HEK293T (cell line): ENCODE results near the gene TMC3.

Experiments
- CTCF ChIA-PET: fragments of 350-600 bp; formaldehyde crosslinking; extraction: SDS; loops from one replicate; lab custom pipeline; 2021; ENCODE audit warnings: antibody characterized with exemption, inconsistent platforms; lab: Yijun Ruan, JAX
- POLR2A ChIA-PET: fragments of 350-600 bp; formaldehyde crosslinking; extraction: SDS; loops from one replicate; lab custom pipeline; 2020; ENCODE audit warnings: antibody characterized with exemption, inconsistent platforms; lab: Yijun Ruan, JAX
- DNase-seq: peaks from one replicate; pipeline ENCODE4 v3.0.0; 2012; ENCODE audit warnings: mixed read lengths; ENCODE audit errors: extremely low spot score
- ARNT ChIP-seq: fragments of 450-650 bp; IDR thresholded peaks from 2 replicates; pipeline ENCODE4 v1.6.1; 2017; ENCODE audit warnings: mild to moderate bottlenecking
- BHLHE40 ChIP-seq: fragments of 450-650 bp; IDR thresholded peaks from 2 replicates; pipeline ENCODE4 v1.6.1; 2016; ENCODE audit warnings: mild to moderate bottlenecking, moderate library complexity, borderline replicate concordance
- CTBP1 ChIP-seq: fragments of 450-650 bp; IDR thresholded peaks from 2 replicates; pipeline ENCODE4 v1.6.1; 2016; ENCODE audit warnings: borderline replicate concordance
- ELF4 ChIP-seq: fragments of 450-650 bp; IDR thresholded peaks from 2 replicates; pipeline ENCODE4 v1.6.1; 2017; ENCODE audit warnings: antibody characterized with exemption
- FOXA1 ChIP-seq: fragments of 450-650 bp; IDR thresholded peaks from 2 replicates; pipeline ENCODE4 v1.6.1; 2016; ENCODE audit warnings: mild to moderate bottlenecking
- FOXK2 ChIP-seq: fragments of 450-650 bp; IDR thresholded peaks from 2 replicates; pipeline ENCODE4 v1.6.1; 2016; ENCODE audit warnings: mild to moderate bottlenecking
- FOXM1 ChIP-seq: fragments of 450-650 bp; IDR thresholded peaks from 2 replicates; pipeline ENCODE4 v1.6.1; 2017; ENCODE audit warnings: mild to moderate bottlenecking, borderline replicate concordance
- HDGF ChIP-seq: fragments of 450-650 bp; IDR thresholded peaks from 2 replicates; pipeline ENCODE4 v1.6.1; 2017; ENCODE audit warnings: antibody characterized with exemption, borderline replicate concordance
- L3MBTL2 ChIP-seq: fragments of 450-650 bp; conservative IDR thresholded peaks from 2 replicates; pipeline ENCODE4 v1.6.1; 2016; ENCODE audit warnings: mild to moderate bottlenecking
- LEF1 ChIP-seq: fragments of 450-650 bp; IDR thresholded peaks from 2 replicates; pipeline ENCODE4 v1.6.1; 2017; ENCODE audit warnings: mild to moderate bottlenecking, borderline replicate concordance
- NFRKB ChIP-seq: fragments of 450-650 bp; IDR thresholded peaks from 2 replicates; pipeline ENCODE4 v1.6.1; 2016; ENCODE audit warnings: mild to moderate bottlenecking, moderate library complexity
- SP1 ChIP-seq: fragments of 450-650 bp; IDR thresholded peaks from 2 replicates; pipeline ENCODE4 v1.6.1; 2017
- SUZ12 ChIP-seq: fragments of 450-650 bp; IDR thresholded peaks from 2 replicates; pipeline ENCODE4 v1.6.1; 2016; ENCODE audit warnings: mild to moderate bottlenecking
- TARDBP ChIP-seq: fragments of 450-650 bp; IDR thresholded peaks from 2 replicates; pipeline ENCODE4 v1.6.1; 2016
- ZNF384 ChIP-seq: fragments of 450-650 bp; IDR thresholded peaks from 2 replicates; pipeline ENCODE4 v1.6.1; 2016
- TF ChIP-seq, protein P1 (sequence below): fragments of 450-650 bp; IDR thresholded peaks from 2 replicates; pipeline ENCODE4 v1.6.1; 2016

The TMC3 gene

DNA sequence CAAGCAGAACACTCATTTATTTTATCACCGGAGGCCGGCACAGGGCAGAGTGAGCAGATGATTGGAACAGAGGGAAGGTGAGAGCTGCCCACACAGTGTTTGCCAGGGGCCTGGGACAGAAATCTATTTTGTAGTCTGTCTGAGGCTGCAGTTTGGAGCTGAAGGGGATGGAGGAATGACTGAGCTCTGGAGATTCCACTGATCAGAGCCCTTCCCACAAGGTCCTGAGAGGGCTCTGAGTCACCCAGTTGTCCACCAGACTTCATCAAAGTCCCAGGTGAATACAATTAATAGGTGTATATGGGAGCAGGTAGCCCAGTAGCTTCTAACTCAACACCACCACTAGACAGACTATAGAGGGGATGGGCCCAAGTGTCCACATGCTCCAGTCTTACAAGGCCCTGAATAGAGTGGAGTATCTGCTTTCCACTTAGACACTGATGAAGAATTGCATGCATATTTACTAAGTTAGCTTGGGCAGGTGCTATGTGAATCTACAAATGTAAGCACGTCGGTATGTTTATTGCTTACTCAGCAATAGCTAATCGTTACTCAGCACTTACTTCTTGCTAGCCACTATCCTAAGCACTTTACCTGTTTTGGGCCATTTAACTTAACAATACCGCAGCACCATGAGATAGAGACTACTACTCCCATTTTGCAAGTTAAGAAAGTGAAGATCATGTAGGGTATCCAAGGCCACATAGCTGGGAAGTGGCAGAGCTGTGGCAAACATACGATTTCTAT is 47.4 kb downstream of the TMC3 start:
- ChIA-PET CTCF (interaction anchor here (0.8 kb wide), 1 partner anchor 10 kb away, joined by 3 read pairs; no protein-coding TSS in a partner anchor), POLR2A (interaction anchor here (1.1 kb wide), 1 partner anchor 10 kb away, joined by 3 read pairs; no protein-coding TSS in a partner anchor)
- TF ChIP-seq BHLHE40: no peak
- no peak for TF ChIP-seq FOXK2
- TF ChIP-seq FOXM1: no peak
- TF ChIP-seq ZNF384: no peak
- TF ChIP-seq L3MBTL2: no peak
- DNase-seq: no peak

DNA sequence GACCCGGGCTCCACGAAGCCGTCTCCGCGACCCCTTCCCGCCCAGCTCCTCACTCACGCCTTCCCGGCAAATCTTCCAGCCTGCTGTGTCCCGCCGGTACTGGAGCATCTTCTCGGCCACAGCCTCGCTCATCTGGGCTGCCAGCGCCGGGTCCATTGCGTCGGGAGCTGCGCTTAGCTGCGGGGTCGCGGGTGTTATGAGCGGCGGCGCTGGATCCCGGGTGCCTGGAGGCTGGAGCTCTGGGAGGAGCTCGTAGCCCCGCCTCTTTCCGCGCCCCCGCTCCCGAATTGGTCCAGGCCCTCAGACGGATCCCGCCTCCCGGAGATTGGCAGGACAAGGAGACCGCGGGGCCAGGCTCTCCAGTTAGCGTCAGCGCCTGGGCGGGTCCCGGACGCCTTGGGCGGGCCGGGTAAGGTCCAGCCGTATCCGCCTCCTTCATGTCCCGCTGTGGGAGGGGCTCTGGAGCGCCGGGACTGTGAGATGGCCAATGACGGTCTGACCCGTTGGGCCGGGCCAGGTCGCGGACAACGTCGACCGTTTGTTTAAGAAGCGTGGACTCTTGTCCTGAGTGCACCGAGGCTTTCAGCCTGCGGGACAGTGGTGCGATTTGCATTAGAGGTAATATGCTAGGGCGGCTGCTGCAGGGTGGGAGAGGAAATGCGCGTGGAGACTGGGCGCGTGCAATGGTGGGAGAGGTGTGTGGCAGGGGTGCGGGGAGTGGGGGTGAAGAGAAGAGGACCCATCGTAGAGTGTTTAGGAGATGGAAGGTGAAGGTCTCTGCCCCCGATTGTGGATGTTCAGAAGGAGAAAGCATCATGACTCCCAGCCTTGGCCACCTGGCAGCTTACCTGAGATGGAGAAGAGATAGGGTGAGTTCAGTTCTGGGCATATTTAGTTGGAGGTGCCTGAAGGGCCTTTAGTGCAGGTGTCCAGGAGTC is 49.8 kb downstream of the TMC3 start, which contains the start of gene STARD5:
Gene STARD5, minus strand, starts transcription at position 198 of the 938 bp plus-strand sequence. Its CDS starts 42 bp downstream, at position 156.
- CTCF ChIA-PET: interaction anchor here (0.6 kb wide), 1 partner anchor 29 kb away, joined by 3 read pairs; no protein-coding TSS in a partner anchor

DNA sequence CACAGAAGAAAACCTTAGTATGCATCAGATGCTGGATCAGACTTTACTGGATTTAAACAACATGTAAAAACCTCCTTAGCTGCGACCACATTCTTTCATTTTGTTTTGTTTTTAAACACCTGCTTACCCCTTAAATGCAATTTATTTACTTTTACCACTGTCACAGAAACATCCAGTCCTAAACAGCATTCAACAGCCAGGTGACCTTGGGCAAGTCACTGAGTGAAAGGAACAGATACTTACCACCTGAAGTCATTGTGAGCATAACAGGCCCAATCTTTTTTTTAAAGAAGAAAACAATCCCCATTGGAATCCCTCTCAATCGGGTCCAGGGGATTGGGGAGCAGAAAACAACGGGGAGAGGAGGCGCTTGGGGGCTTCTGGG is 50.5 kb downstream of the TMC3 start:
- ChIA-PET CTCF (no interaction called here), POLR2A (interaction anchor here (0.9 to 2.3 kb wide), 12 partner anchors 12 to 96 kb away, joined by 3 to 9 read pairs (median 5); no protein-coding TSS in a partner anchor)
- TF ChIP-seq L3MBTL2: peak; percentile 16; the same call in 1 of the 2 replicates
- TF ChIP-seq, protein P1, sequence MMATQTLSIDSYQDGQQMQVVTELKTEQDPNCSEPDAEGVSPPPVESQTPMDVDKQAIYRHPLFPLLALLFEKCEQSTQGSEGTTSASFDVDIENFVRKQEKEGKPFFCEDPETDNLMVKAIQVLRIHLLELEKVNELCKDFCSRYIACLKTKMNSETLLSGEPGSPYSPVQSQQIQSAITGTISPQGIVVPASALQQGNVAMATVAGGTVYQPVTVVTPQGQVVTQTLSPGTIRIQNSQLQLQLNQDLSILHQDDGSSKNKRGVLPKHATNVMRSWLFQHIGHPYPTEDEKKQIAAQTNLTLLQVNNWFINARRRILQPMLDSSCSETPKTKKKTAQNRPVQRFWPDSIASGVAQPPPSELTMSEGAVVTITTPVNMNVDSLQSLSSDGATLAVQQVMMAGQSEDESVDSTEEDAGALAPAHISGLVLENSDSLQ: no peak
- DNase-seq: no peak

More for the DNA sequence above, 49.8 kb downstream of the TMC3 start, which contains the start of gene STARD5:
- POLR2A ChIA-PET: interaction anchor here (0.7 to 2.3 kb wide), 13 partner anchors 11 to 236 kb away, joined by 3 to 9 read pairs (median 5); no protein-coding TSS in a partner anchor
- peak; percentile 79 for TF ChIP-seq L3MBTL2
- TF ChIP-seq BHLHE40: no peak
- TF ChIP-seq, protein P1: peak; percentile 98
- peak; percentile 21; the same call in 1 of the 2 replicates for TF ChIP-seq SP1
- TF ChIP-seq FOXK2: no peak
- TF ChIP-seq TARDBP: no peak
- TF ChIP-seq FOXA1: no peak
- TF ChIP-seq SUZ12: no peak
- peak; percentile 99 for DNase-seq

DNA sequence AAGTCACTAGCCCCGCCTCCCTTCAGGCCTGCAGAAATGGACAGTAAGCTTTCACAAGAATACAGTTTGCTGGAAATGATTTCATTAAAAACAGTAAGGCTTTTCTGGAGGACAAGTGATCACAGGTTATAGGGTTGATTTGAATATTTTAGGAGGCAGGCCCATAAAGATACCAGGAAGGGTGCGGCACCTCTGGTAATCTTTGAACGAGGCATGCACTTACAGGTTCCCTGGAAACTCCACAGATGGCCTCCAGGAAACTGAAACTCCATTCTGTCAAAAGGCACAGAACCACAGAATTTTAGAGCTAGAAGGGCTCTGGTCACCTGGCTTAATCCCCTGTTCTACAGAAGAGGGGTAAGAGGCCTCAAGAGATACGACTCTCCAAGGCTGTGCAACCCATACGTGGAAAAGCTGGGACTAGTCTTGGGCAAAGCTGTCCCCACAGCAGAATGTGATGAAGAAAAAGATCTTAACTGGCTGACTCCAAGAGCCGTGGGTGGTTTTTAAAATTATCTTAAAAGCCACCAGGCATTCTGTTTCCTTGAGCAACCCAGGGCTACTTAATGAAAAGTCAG is 51.2 kb downstream of the TMC3 start:
- ChIA-PET POLR2A (no interaction called here), CTCF (no interaction called here)
- TF ChIP-seq ARNT: no peak
- no peak for TF ChIP-seq TARDBP
- DNase-seq: no peak

DNA sequence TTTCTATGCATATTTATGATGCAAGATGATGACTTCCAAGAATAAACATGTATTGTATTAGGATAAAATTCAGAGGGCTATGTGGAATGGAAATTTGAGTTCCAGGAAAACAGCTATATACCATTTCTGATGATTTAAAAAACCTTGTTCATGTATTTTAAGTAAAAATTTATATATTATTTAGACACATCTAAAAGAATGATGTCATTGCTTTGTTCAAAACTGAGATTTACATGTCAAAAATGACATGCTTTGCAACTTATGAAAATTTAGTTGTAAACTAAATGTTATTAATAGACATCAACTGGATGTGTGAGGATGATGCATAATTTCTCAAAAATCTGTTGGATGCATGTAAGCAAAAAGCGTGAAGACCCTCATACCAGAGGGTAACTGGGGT is 52.3 kb downstream of the TMC3 start:
- ChIA-PET POLR2A (no interaction called here), CTCF (interaction anchor here (1.1 kb wide), 1 partner anchor 46 kb away, joined by 7 read pairs; no protein-coding TSS in a partner anchor)
- no peak for DNase-seq
- TF ChIP-seq LEF1 (no peak), ARNT (no peak), ZNF384 (no peak), CTBP1 (no peak), FOXM1 (no peak), FOXA1 (no peak), TARDBP (no peak), SUZ12 (no peak), L3MBTL2 (no peak), ELF4 (no peak), HDGF (no peak), BHLHE40 (no peak), NFRKB (no peak), FOXK2 (no peak), SP1 (no peak)
- TF ChIP-seq, protein P1: no peak

DNA sequence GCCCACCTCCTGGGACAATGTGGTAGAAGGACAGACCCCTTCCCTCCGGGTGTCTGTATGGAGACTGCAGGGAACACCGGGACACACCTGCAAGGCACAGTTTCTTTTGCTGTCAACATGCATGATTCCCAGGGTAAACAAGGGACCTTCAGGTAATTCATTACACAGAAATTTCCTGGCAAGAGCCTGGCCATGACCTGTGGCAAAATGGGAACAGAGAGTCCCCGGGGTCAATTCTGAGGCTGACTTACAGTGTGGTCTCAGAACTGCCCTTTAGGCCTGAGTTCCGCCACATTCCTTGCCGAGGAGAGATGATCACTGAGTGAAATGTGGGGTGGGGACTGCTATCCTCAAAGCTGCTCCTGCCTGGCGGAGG is 56.4 kb downstream of the TMC3 start:
- POLR2A ChIA-PET: no interaction called here
- no peak for TF ChIP-seq NFRKB
- TF ChIP-seq SUZ12: no peak
- TF ChIP-seq FOXK2: no peak
- no peak for TF ChIP-seq L3MBTL2
- no peak for TF ChIP-seq ZNF384
- no peak for TF ChIP-seq TARDBP
- no peak for TF ChIP-seq FOXA1
- no peak for TF ChIP-seq FOXM1
- no peak for TF ChIP-seq LEF1
- no peak for DNase-seq
- CTCF ChIA-PET: no interaction called here
